HepG2 (cell line): ENCODE data around the gene AKAP6. TPM values are rescaled to one million over a fixed set of nuclear protein-coding genes. Genes with fewer than 3 reads are reported as not detected.

Experiments
- ATAC-seq: fragments of 200-7000 bp; cut with Tn5 transposase; 3 replicates; pipeline ENCODE4 v1.9.1; 2020; ENCODE audit warnings: mild to moderate bottlenecking, moderate library complexity
- BruUV-seq: library from RNA; stranded (reverse); fragments of 400-500 nt; replicated peaks from 2 replicates; lab custom pipeline; 2021; lab: Mats Ljungman, UMichigan
- CTCF ChIA-PET: fragments of 300-600 bp; formaldehyde crosslinking; extraction: SDS; loops from one replicate; lab custom pipeline; 2021; ENCODE audit warnings: low total read pairs, inconsistent platforms, low intra/inter-chr PET ratio; lab: Yijun Ruan, JAX
- POLR2A ChIA-PET: fragments of 350-600 bp; sonication (Branson Sonifier 250); formaldehyde crosslinking; loops from one replicate; lab custom pipeline; 2020; ENCODE audit warnings: antibody characterized with exemption, inconsistent platforms; lab: Yijun Ruan, JAX
- DNase-seq: peaks from one replicate; pipeline ENCODE4 v3.0.0-alpha.2; 2015; ENCODE audit warnings: low spot score
- FAIRE-seq: peaks from 3 replicates; lab custom pipeline; 2011; peaks lifted over from hg19 to GRCh38; lab: Jason Lieb, UNC
- H2AFZ ChIP-seq: one replicate; pipeline ENCODE4 v1.6.1; 2011; ENCODE audit warnings: low read length, inconsistent platforms
- H3K27ac ChIP-seq: fragments of 300-600 bp; 3 replicates; pipeline ENCODE4 v1.8.0; 2011; ENCODE audit warnings: mixed run types, mild to moderate bottlenecking, mixed read lengths, low read length, inconsistent platforms; ENCODE audit not compliant: insufficient read depth; ENCODE audit errors: extremely low read length
- H3K27me3 ChIP-seq, 2 experiments: fragments of 200-600 bp in 1 of 2; 2 replicates in 1 of 2; 3 replicates in 1 of 2; pipeline versions ENCODE4 v1.6.0 to v1.8.0; 2011; ENCODE audit warnings: low read length in 2 of 2, mild to moderate bottlenecking in 2 of 2, moderate library complexity in 2 of 2, inconsistent platforms in 1 of 2; ENCODE audit not compliant: insufficient read depth in 2 of 2, control insufficient read depth in 1 of 2
- H3K36me3 ChIP-seq, 2 experiments: fragments of 200-600 bp in 1 of 2; replicated peaks in 1 of 2; 2 replicates in 1 of 2; 3 replicates in 1 of 2; pipeline versions ENCODE4 v1.5.1 to v1.8.0; 2011; ENCODE audit warnings: low read length in 2 of 2, inconsistent platforms in 1 of 2; ENCODE audit not compliant: insufficient read depth in 2 of 2, control insufficient read depth in 1 of 2
- H3K4me1 ChIP-seq: 2 replicates; pipeline ENCODE4 v1.5.1; 2012; ENCODE audit warnings: low read length, inconsistent platforms; ENCODE audit not compliant: insufficient read depth
- H3K4me2 ChIP-seq: 2 replicates; pipeline ENCODE4 v1.6.0; 2011; ENCODE audit warnings: low read depth, low read length, inconsistent platforms
- H3K4me3 ChIP-seq, 3 experiments: fragments of 200-600 bp in 1 of 3; sonication (generic), shearing (Covaris generic) in 1 of 3; replicated peaks in 1 of 3; 2 replicates each; pipeline ENCODE4 v1.5.1; 2011 to 2016; ENCODE audit warnings: low read length in 3 of 3, inconsistent platforms in 2 of 3, low read depth in 2 of 3, mild to moderate bottlenecking in 2 of 3, control low read depth in 1 of 3, mixed read lengths in 1 of 3; ENCODE audit not compliant: insufficient read depth in 1 of 3
- H3K79me2 ChIP-seq: one replicate; pipeline ENCODE4 v1.6.1; 2011; ENCODE audit warnings: low read length, inconsistent platforms; ENCODE audit not compliant: insufficient read depth
- H3K9ac ChIP-seq: 2 replicates; pipeline ENCODE4 v1.6.0; 2011; ENCODE audit warnings: mild to moderate bottlenecking, low read depth, low read length, inconsistent platforms; ENCODE audit not compliant: insufficient read depth
- H3K9me3 ChIP-seq: 2 replicates; pipeline ENCODE4 v1.5.1; 2012; ENCODE audit warnings: mild to moderate bottlenecking, low read length
- H4K20me1 ChIP-seq: 2 replicates; pipeline ENCODE4 v1.6.0; 2011; ENCODE audit warnings: inconsistent platforms, mild to moderate bottlenecking, low read length, moderate library complexity; ENCODE audit not compliant: insufficient read depth
- AKAP8 ChIP-seq: sonication (generic); formaldehyde crosslinking; IDR thresholded peaks from 2 replicates; pipeline ENCODE4 v1.5.1; 2020; ENCODE audit warnings: mild to moderate bottlenecking, missing genetic modification reagents
- HNF4A ChIP-seq: sonication (generic); formaldehyde crosslinking; IDR thresholded peaks from 2 replicates; pipeline ENCODE4 v1.4.0; 2020; ENCODE audit warnings: missing genetic modification reagents
- PAX8 ChIP-seq: sonication (generic); formaldehyde crosslinking; IDR thresholded peaks from 2 replicates; pipeline ENCODE4 v1.8.0; 2022; ENCODE audit warnings: mild to moderate bottlenecking, missing genetic modification reagents, borderline replicate concordance
- ZNF318 ChIP-seq: sonication (generic); formaldehyde crosslinking; IDR thresholded peaks from 2 replicates; pipeline ENCODE4 v1.4.0; 2020; ENCODE audit warnings: mild to moderate bottlenecking, missing genetic modification reagents
- ZNF564 ChIP-seq: sonication (generic); formaldehyde crosslinking; IDR thresholded peaks from 2 replicates; pipeline ENCODE4 v1.8.1; 2023; ENCODE audit warnings: mild to moderate bottlenecking, missing genetic modification reagents
- ZNF709 ChIP-seq: sonication (generic); formaldehyde crosslinking; IDR thresholded peaks from 2 replicates; pipeline ENCODE4 v1.5.0; 2020; ENCODE audit warnings: mild to moderate bottlenecking, missing genetic modification reagents
- ZNF883 ChIP-seq: sonication (generic); formaldehyde crosslinking; IDR thresholded peaks from 2 replicates; pipeline ENCODE4 v1.5.1; 2020; ENCODE audit warnings: mild to moderate bottlenecking, missing genetic modification reagents; ENCODE audit errors: not compliant biosample characterization
- ZSCAN25 ChIP-seq: sonication (generic); formaldehyde crosslinking; IDR thresholded peaks from 2 replicates; pipeline ENCODE4 v1.8.0; 2022; ENCODE audit warnings: mild to moderate bottlenecking, missing genetic modification reagents
- WGBS: methylation state at CpG from one replicate; pipeline ENCODE4 v1.1.6; 2017; ENCODE audit warnings: low lambda C conversion rate; 5-methylcytosine and 5-hydroxymethylcytosine counted together
- in situ Hi-C: cut with HindIII; loops from 2 replicates; pipeline ENCODE4 v1.10.0; 2017; ENCODE audit warnings: low pct_unique_long_range_greater_than_20kb; ENCODE audit not compliant: extremely low pct_ligation_motif_present
- intact Hi-C: fragments of 100-400 bp; cut with micrococcal nuclease; formaldehyde crosslinking; loops from one replicate; pipeline ENCODE4 v1.10.0; 2022; ENCODE audit not compliant: unreplicated experiment
- polyA plus RNA-seq, 8 experiments: library from polyadenylated mRNA; depleted of rRNA in 3 of 8; stranded (reverse) in 7 of 8; unstranded in 1 of 8; fragments of >200 nt; fragmentation: Illumina TruSeq in 4 of 8; extraction: Trizol in 4 of 8; gene quantifications; 2 replicates each; pipeline versions ENCODE4 v1.2.1 to v1.2.3, GENCODE V29; 2011 to 2016; ENCODE audit warnings: low read depth in 4 of 8, missing spikeins in 1 of 8, mixed read lengths in 1 of 8; ENCODE audit not compliant: insufficient read depth in 1 of 8
- total RNA-seq, 5 experiments: library from RNA; depleted of rRNA; stranded (reverse); fragments of >200 nt; fragmentation: Illumina TruSeq; extraction: Trizol; gene quantifications; 2 replicates each; pipeline ENCODE4 v1.2.3, GENCODE V29; 2016; ENCODE audit warnings: low read depth in 1 of 5

Gene AKAP6
- total and polyA plus RNA-seq, 2 of the 13 experiments (the other 11 are each of a cell fraction or from before 2014, with no cell fraction given), result 1.4 TPM

GRCh38 chr14:32818581-32818980, 489.5 kb downstream of the AKAP6 start:
- Histone ChIP-seq H3K4me2 (no peak overlapping the region), H2AFZ (no peak overlapping the region), H3K27ac (no peak overlapping the region), H3K79me2 (no peaks in the 10 kb centered on the region), H3K9me3 (peaks cover 97% of the 10 kb centered on the region), H3K4me1 (no peaks in the 10 kb centered on the region), H3K9ac (no peak overlapping the region), H3K36me3 (no peaks in the 10 kb centered on the region), H4K20me1 (no peaks in the 10 kb centered on the region), H3K27me3 (no peaks in the 10 kb centered on the region), H3K4me3 (no peak overlapping the region)
- ATAC-seq, result no peak
- ChIA-PET POLR2A (no interaction called here), CTCF (no interaction called here)
- DNase-seq, result no peak
- FAIRE-seq, result no peak
- 43% methylated on average over 4 of the region's 4 CpGs for WGBS
- no TSS peak for BruUV-seq
- TF ChIP-seq HNF4A, result no peak
- no peak for TF ChIP-seq PAX8 (CRISPR knock-in tag)
- no peak for TF ChIP-seq ZSCAN25 (CRISPR knock-in tag)
- TF ChIP-seq ZNF318 (CRISPR knock-in tag), result no peak
- no peak for TF ChIP-seq ZNF883 (CRISPR knock-in tag)
- TF ChIP-seq ZNF709, result no peak
- TF ChIP-seq AKAP8 (CRISPR knock-in tag), result no peak
- TF ChIP-seq ZNF564 (CRISPR knock-in tag), result no peak
- intact Hi-C loops (no loop called here), in situ Hi-C loops (no loop called here)
